GM15510 (cell line): Measurements from ENCODE around the gene MYH13.

Experiments
- POLR2A ChIP-seq: IDR thresholded peaks from 3 replicates; pipeline ENCODE4 v1.6.1; 2011; ENCODE audit warnings: borderline replicate concordance; ENCODE audit not compliant: insufficient read length; ENCODE audit errors: extremely low read depth

The MYH13 gene

GRCh38 chr17:10370016-10370608 is 2.7 kb downstream of the MYH13 start:
- TF ChIP-seq POLR2A: no peak

DNA sequence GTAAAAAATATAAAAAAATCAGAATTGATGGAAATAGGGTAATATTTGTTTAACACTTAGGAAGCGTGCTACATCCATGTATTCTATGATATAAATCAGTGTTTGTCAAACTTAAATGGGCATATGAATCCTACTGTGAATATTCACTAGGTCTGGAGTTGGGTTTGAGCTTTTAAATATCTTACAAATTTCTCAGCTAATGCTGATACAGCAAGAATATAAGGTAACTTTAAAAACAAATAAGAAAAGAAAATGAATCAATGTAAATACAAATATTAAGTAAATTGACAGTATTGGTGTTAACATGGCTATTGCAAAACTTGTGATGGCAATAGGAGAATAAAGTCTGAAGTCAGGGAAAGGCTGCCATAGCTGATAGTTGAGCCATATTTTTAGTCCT is 3.6 kb downstream of the MYH13 start:
- TF ChIP-seq POLR2A: no peak

DNA sequence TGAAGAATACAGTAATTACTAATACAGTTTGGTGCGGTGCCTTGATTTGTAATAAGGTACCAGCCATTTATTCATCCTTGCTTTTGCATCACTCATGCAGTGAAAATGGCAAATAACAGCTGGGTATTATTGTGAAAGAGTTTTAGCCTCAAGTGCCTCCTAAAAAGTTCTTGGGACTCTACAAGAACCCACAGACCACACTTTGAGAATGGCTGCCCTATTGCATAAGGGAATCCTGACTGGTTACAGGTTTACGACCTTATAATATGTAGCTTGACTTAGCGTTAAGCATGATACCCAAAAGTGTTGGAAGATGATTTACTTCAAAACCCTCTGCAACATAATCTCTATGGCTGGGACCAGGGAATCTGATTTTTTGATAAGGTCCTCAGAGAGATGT is 4.2 kb downstream of the MYH13 start:
- no peak for TF ChIP-seq POLR2A

GRCh38 chr17:10360578-10360977 is 12.2 kb downstream of the MYH13 start:
- TF ChIP-seq POLR2A: no peak

GRCh38 chr17:10357768-10358167 is 15.0 kb downstream of the MYH13 start:
- no peak for TF ChIP-seq POLR2A

DNA sequence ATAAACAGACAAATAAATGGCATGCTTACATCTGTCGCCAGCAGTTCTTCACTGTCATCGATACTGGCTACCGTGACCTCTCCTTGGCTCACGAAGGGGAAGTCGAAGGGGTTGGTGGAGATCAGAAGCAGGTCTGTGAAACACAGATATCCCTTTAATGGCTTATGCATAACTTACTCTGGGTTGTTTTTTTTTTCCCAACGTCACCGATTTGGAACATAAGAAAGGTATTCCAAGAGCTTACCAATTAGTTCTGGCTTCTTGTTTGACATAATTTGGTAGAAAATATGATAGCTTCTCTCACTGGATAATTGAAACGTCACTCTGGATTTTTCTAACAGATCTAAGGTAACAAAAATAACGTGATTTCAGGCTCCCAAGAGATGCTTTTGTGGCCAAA is 18.2 kb downstream of the MYH13 start:
- no peak for TF ChIP-seq POLR2A

GRCh38 chr17:10352893-10353292 is 19.9 kb downstream of the MYH13 start:
- TF ChIP-seq POLR2A: no peak

- no peak for TF ChIP-seq POLR2A
Observed at GRCh38 chr17:10349403-10349802, 23.4 kb downstream of the MYH13 start.

- no peak for TF ChIP-seq POLR2A
Observed at GRCh38 chr17:10344816-10345215, 28.0 kb downstream of the MYH13 start.

- TF ChIP-seq POLR2A: no peak
Observed at GRCh38 chr17:10339051-10339450, 33.8 kb downstream of the MYH13 start.

DNA sequence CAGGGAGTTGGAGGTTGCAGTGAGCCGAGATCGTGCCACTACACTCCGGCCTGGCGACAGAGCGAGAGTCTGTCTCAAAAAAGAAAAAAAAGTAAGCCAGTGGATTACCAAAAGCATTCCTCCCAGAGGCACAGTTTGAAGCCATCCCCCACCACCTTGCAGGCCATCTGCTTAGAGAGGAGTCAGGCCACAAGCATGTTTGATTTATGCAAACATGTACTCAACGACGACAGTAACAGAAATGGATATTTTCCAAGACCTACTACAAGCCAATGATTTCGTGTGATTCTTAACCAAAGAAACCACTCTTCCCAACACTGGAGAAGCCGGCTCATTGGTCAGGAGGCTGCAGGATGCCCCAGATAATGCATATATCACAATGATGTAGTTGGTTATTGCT is 34.8 kb downstream of the MYH13 start:
- TF ChIP-seq POLR2A: no peak

DNA sequence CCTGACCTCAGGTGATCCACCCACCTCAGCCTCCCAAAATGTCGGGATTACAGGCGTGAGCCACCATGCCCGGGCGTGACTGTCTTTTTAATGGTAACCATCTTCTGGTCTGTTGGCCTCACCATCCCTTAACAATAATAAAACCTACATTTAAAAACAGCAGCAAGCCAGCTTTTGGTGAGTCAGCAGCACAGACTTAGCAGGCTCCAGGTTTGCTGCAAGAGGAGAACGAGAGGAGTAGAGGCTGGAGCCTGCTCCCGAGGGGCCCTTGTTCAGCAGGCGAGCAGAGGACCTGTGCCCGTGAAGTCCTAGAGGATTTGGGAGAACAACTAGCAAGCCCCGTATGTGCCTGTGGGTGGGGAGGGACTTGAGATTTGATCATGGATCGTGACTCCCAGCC is 35.7 kb downstream of the MYH13 start:
- no peak for TF ChIP-seq POLR2A

GRCh38 chr17:10336393-10336792 is 36.4 kb downstream of the MYH13 start:
- no peak for TF ChIP-seq POLR2A

- TF ChIP-seq POLR2A: no peak
Observed at GRCh38 chr17:10332515-10332914, 40.3 kb downstream of the MYH13 start.

DNA sequence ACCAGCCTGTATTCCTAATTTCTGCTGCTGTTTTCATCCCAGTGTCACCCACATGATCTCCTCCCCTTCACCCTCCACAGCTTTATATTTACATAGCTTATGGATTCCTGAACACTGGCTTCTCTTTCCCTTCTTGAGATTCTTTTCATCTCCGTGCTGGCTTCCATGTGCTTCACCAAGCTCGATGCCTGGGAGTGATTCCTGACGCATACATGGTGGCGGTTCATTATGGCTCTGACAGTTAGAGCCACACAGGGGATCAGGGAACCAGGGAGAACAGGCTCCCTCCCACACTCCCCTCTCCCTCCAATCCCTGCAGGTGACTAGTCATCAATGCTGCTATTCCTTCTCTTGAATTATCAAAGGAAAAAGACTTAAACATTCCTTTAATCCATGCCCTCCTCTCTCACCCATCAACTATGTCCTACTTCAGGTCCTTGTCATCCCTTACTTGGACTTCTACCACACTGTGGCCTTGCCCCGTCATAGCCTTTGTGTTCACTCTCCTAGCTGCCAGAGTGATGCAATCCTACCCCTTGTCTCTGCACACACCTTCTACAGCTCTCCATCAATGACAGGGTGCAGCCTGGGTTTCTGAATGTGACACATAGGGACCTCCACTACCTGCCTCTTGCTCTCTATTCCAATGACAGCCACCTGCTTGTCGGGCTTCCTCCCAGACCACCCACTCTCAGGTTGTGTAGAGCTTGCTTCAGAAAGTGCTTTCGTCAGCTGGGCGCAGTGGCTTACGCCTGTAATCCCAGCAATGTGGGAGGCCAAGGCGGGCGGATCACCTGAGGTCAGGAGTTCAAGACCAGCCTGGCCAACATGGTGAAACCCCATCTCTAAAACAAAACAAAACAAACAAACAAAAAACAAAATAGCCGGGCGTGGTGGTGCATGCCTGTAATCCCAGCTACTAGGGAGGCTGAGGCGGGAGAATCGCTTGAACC is 43.6 kb downstream of the MYH13 start:
- no peak for TF ChIP-seq POLR2A

DNA sequence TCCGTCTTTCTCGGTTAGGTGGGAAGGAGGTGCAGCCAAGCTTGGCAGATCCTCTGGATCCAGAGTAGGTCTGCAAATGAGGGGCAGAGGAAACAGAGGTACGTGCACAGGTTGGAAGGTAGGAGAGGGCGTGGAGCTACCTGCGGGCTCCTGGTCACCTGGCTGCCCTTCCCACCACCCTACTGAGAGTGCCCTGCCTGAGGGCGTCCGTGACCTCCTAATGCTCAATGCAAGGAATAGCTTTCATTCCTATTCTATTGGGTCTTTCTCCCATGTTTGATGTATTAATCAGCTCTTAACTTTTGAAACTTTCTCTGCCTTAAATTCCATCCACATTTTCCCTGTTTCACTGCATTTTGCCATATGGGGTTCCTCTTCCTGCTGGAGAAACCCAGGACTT is 44.6 kb downstream of the MYH13 start:
- TF ChIP-seq POLR2A: no peak
